ENCODE results near the gene CARD9.

The CARD9 gene

GRCh38 chr9:136379891-136380290 is 6.4 kb upstream of the CARD9 start:
- no peak for DNase-seq

- DNase-seq, result no peak
Measured at GRCh38 chr9:136379401-136379800, 5.9 kb upstream of the CARD9 start.

GRCh38 chr9:136379003-136379287 is 5.5 kb upstream of the CARD9 start:
- DNase-seq, result no peak

- no peak for DNase-seq
Measured at GRCh38 chr9:136378170-136379002, 4.9 kb upstream of the CARD9 start.

GRCh38 chr9:136377341-136378169 is 4.1 kb upstream of the CARD9 start:
- DNase-seq, result no peak

- DNase-seq, result no peak
Measured at GRCh38 chr9:136376457-136376856, 3.0 kb upstream of the CARD9 start.

- DNase-seq, result no peak
Measured at GRCh38 chr9:136375096-136375495, 1.6 kb upstream of the CARD9 start.

GRCh38 chr9:136374183-136374575 is 710 bp upstream of the CARD9 start:
- no peak for DNase-seq

GRCh38 chr9:136372561-136373299 is 739 bp downstream of the CARD9 start:
- DNase-seq, result no peak

- no peak for DNase-seq
Measured at GRCh38 chr9:136372006-136372405, 1.5 kb downstream of the CARD9 start.

- DNase-seq, result no peak
Measured at GRCh38 chr9:136371533-136371880, 2.0 kb downstream of the CARD9 start.

- DNase-seq, result no peak
Measured at GRCh38 chr9:136370687-136371532, 2.6 kb downstream of the CARD9 start.

- DNase-seq, result no peak
Measured at GRCh38 chr9:136370037-136370436, 3.4 kb downstream of the CARD9 start.

- no peak for DNase-seq
Measured at GRCh38 chr9:136368190-136368589, 5.3 kb downstream of the CARD9 start.

- no peak for DNase-seq
Measured at GRCh38 chr9:136367296-136368145, 5.9 kb downstream of the CARD9 start.

GRCh38 chr9:136366826-136367225 is 6.6 kb downstream of the CARD9 start:
- no peak for DNase-seq

- DNase-seq, result no peak
Measured at GRCh38 chr9:136365775-136366222, 7.7 kb downstream of the CARD9 start.

- DNase-seq, result no peak
Measured at GRCh38 chr9:136364942-136365774, 8.3 kb downstream of the CARD9 start.

GRCh38 chr9:136363949-136364748 is 9.3 kb downstream of the CARD9 start:
- DNase-seq, result no peak
